ENCODE measurements around the gene PARP1. TPM values are rescaled to one million over a fixed set of nuclear protein-coding genes. Genes with fewer than 3 reads are reported as not detected.

PARP1 gene
- polyA plus RNA-seq, 3 donors = 17.7 to 30.0 (median 23.3) TPM

DNA sequence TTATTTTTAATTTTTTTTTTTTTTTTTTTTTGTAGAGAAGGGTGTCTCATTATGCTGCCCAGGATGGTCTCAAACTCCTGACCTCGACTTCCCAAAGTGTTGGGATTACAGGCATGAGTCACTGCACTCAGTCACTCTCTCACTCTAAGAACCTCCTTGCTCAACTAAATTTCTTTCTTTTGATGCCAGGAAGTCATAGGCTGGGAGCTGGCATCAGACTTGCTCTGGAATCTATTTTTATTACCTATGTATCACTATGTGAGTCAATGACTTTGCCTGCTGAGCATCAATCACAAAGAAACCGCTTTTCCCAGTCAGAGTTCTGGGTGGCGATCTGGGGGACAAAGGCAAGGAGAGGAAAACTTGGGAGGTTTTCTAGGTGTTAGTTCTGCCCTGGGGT, 35.5 kb upstream of the PARP1 start:
- H2AFZ ChIP-seq (ENCODE audit: insufficient read depth, low read depth, low read length, poor library complexity, severe bottlenecking) = no peak overlapping the region
- no peak overlapping the region for H3K4me3 Mint-ChIP-seq
- no peaks in the 10 kb centered on the region for H3K27me3 ChIP-seq (ENCODE audit: control insufficient read depth in 2 of 2, insufficient read depth in 2 of 2, low read length in 2 of 2)
- 86% methylated on average over 1 of the region's 3 CpGs for WGBS (ENCODE audit: insufficient coverage)
- TF ChIP-seq, protein P1, sequence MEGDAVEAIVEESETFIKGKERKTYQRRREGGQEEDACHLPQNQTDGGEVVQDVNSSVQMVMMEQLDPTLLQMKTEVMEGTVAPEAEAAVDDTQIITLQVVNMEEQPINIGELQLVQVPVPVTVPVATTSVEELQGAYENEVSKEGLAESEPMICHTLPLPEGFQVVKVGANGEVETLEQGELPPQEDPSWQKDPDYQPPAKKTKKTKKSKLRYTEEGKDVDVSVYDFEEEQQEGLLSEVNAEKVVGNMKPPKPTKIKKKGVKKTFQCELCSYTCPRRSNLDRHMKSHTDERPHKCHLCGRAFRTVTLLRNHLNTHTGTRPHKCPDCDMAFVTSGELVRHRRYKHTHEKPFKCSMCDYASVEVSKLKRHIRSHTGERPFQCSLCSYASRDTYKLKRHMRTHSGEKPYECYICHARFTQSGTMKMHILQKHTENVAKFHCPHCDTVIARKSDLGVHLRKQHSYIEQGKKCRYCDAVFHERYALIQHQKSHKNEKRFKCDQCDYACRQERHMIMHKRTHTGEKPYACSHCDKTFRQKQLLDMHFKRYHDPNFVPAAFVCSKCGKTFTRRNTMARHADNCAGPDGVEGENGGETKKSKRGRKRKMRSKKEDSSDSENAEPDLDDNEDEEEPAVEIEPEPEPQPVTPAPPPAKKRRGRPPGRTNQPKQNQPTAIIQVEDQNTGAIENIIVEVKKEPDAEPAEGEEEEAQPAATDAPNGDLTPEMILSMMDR (IDR thresholded peaks at IDR 0.05) = no peak
- no peaks in the 10 kb centered on the region for H3K4me1 ChIP-seq (ENCODE audit: control insufficient read depth in 1 of 2, insufficient read depth in 2 of 2, low read length in 2 of 2)
- H3K4me2 ChIP-seq (replicated peaks; ENCODE audit: extremely low read depth, low read length, poor library complexity, severe bottlenecking) = no peak overlapping the region
- no peak overlapping the region for H3K27ac Mint-ChIP-seq
- H4K20me1 ChIP-seq (ENCODE audit: insufficient read depth, low read length) = no peaks in the 10 kb centered on the region
- H3K27me3 Mint-ChIP-seq (ENCODE audit: low read depth in 3 of 3) = peaks cover 3 to 21% (median 10%) of the 10 kb centered on the region in 3 donors
- H3K9me3 ChIP-seq (replicated peaks in 1 of 2; ENCODE audit: control insufficient read depth in 1 of 2, insufficient read depth in 1 of 2, low read length in 2 of 2) = no peaks in the 10 kb centered on the region
- no peak overlapping the region for H3K9ac ChIP-seq (ENCODE audit: insufficient read depth, low read length, poor library complexity, severe bottlenecking)
- DNase-seq = no peak
- no peaks in the 10 kb centered on the region for H3K9me3 Mint-ChIP-seq
- no peak overlapping the region for H3K4me3 ChIP-seq (replicated peaks in 1 of 3; ENCODE audit: low read depth in 2 of 3, low read length in 3 of 3)
- intact Hi-C loops (cut with micrococcal nuclease) = no loop called here
- H3K4me1 Mint-ChIP-seq = peaks cover 2% of the 10 kb centered on the region
- no peak overlapping the region for H3K27ac ChIP-seq (ENCODE audit: low read depth in 1 of 2, low read length in 2 of 2)
- no peaks in the 10 kb centered on the region for H3K36me3 ChIP-seq (replicated peaks in 1 of 2; ENCODE audit: control insufficient read depth in 1 of 2, insufficient read depth in 2 of 2, low read length in 2 of 2)
- H3K79me2 ChIP-seq (ENCODE audit: insufficient read depth, low read length) = no peaks in the 10 kb centered on the region
- no peaks in the 10 kb centered on the region for H3K36me3 Mint-ChIP-seq

DNA sequence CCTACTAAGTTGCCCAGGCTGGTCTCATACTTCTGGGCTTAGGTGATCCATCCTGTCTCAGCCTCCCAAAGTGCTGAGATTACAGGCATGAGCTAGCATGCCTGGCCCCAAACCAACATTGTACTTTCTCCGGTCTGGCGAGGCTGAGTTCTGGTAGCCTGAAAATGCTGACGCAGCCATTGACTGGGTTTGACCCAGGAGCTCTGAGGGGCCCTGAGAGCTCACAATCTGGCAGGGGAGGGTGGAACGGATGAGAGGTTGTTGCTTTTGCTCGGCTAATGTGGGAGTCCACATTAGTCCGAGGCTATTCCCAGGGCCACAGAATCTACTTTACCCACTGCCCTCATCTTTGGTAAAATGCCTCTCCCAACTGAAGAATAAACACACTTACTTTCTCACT, 35.1 kb upstream of the PARP1 start:
- Mint-ChIP-seq H3K9me3 (peaks cover 0 to under 1% (median 0%) of the 10 kb centered on the region in 7 donors), H3K27ac (no peak overlapping the region), H3K4me3 (no peak overlapping the region), H3K36me3 (no peaks in the 10 kb centered on the region), H3K4me1 (peaks cover 2% of the 10 kb centered on the region), H3K27me3 (ENCODE audit: low read depth in 3 of 3) (peaks cover 3 to 21% (median 10%) of the 10 kb centered on the region in 3 donors)
- DNase-seq = no peak
- Histone ChIP-seq H2AFZ (ENCODE audit: insufficient read depth, low read depth, low read length, poor library complexity, severe bottlenecking) (no peak overlapping the region), H3K27me3 (ENCODE audit: control insufficient read depth in 2 of 2, insufficient read depth in 2 of 2, low read length in 2 of 2) (no peaks in the 10 kb centered on the region), H3K4me1 (ENCODE audit: control insufficient read depth in 1 of 2, insufficient read depth in 2 of 2, low read length in 2 of 2) (no peaks in the 10 kb centered on the region), H3K36me3 (replicated peaks in 1 of 2; ENCODE audit: control insufficient read depth in 1 of 2, insufficient read depth in 2 of 2, low read length in 2 of 2) (no peaks in the 10 kb centered on the region), H3K9ac (ENCODE audit: insufficient read depth, low read length, poor library complexity, severe bottlenecking) (no peak overlapping the region), H3K4me2 (replicated peaks; ENCODE audit: extremely low read depth, low read length, poor library complexity, severe bottlenecking) (no peak overlapping the region), H3K27ac (ENCODE audit: low read depth in 1 of 2, low read length in 2 of 2) (no peak overlapping the region), H3K9me3 (replicated peaks in 1 of 2; ENCODE audit: control insufficient read depth in 1 of 2, insufficient read depth in 1 of 2, low read length in 2 of 2) (no peaks in the 10 kb centered on the region), H3K4me3 (replicated peaks in 1 of 3; ENCODE audit: low read depth in 2 of 3, low read length in 3 of 3) (no peak overlapping the region), H4K20me1 (ENCODE audit: insufficient read depth, low read length) (no peaks in the 10 kb centered on the region), H3K79me2 (ENCODE audit: insufficient read depth, low read length) (no peaks in the 10 kb centered on the region)
- intact Hi-C loops (cut with micrococcal nuclease) = no loop called here
- 67% methylated on average over 3 of the region's 6 CpGs for WGBS (ENCODE audit: insufficient coverage)
- TF ChIP-seq, protein P1 (IDR thresholded peaks at IDR 0.05) = no peak

Measured in CD14-positive monocyte (primary cell).